Stimulated activated CD8-positive, alpha-beta memory T cell treated with anti-CD3 and anti-CD28 coated beads, Interleukin-15, amount 100 ng/mL, for 1 hour (primary cell): Measurements from ENCODE around the gene RNASE1.
A peak's percentile ranks its signal among the peaks of the same experiment; 100 is the strongest.
"Not testable (repeated sequence)": the region's sequence is repeated elsewhere in the genome, so short reads cannot be mapped to it uniquely, and the experiment has no call there.

Experiments
- DNase-seq: peaks from one replicate; pipeline ENCODE4 v3.0.0-alpha.2; 2020; ENCODE audit warnings: low read depth

The RNASE1 gene

GRCh38 chr14:20772650-20773049 is 30.0 kb downstream of the RNASE1 start:
- DNase-seq = no peak

GRCh38 chr14:20769421-20769820 is 33.2 kb downstream of the RNASE1 start:
- DNase-seq = no peak

GRCh38 chr14:20768593-20768892 is 34.1 kb downstream of the RNASE1 start:
- no peak for DNase-seq

GRCh38 chr14:20760950-20761349 is 41.7 kb downstream of the RNASE1 start:
- DNase-seq = no peak

GRCh38 chr14:20759465-20759864 is 43.2 kb downstream of the RNASE1 start:
- not testable (repeated sequence) for DNase-seq

- DNase-seq = peak; percentile 12
Observed at GRCh38 chr14:20757965-20758364, 44.7 kb downstream of the RNASE1 start.

GRCh38 chr14:20755037-20755436 is 47.6 kb downstream of the RNASE1 start:
- no peak for DNase-seq

GRCh38 chr14:20754308-20754707 is 48.3 kb downstream of the RNASE1 start:
- DNase-seq = no peak

- no peak for DNase-seq
Observed at GRCh38 chr14:20751963-20752562, 50.6 kb downstream of the RNASE1 start.
